ENCODE results near the gene SNX32. TPM values are rescaled to one million over a fixed set of nuclear protein-coding genes. Genes with fewer than 3 reads are reported as not detected.

Gene SNX32
- polyA plus RNA-seq, 1 donor from 2014 or later, result 0.78 TPM

DNA sequence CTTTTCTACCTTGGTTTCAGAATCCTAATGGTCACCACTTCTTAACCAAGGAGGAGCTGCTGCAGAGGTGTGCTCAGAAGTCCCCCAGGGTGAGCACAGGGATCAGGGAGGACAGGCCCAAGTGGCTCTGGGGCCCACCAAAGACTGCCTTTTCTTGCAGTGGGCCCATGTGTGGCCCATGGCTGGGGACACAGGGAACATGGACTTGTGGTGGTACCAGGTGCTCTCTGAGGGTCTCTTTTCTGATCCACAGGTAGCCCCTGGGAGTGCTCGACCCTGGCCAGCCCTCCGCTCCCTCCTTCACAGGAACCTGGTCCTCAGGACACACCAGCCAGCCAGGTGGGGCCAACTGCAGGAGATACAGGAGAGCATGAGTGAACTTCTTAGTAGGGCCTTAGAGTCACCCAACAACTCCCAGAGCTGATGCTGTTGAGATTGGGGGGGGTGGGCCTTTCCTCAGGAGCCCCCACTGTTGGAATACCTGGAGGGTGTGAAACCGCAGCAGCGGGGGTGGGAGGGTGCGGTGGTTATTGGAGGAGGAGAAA is 28.5 kb downstream of the SNX32 start:
- no peaks in the 10 kb centered on the region for H3K27me3 Mint-ChIP-seq
- no peak overlapping the region for H3K27ac Mint-ChIP-seq
- H3K9me3 Mint-ChIP-seq, result no peaks in the 10 kb centered on the region
- H3K4me3 Mint-ChIP-seq, result peak overlapping the region in 3 of 4 donors; percentile 34 to 82 (median 65)
- peaks cover 2% of the 10 kb centered on the region for H3K36me3 Mint-ChIP-seq
- H3K4me1 Mint-ChIP-seq, result peaks cover 11 to 19% (median 13%) of the 10 kb centered on the region in 3 donors

DNA sequence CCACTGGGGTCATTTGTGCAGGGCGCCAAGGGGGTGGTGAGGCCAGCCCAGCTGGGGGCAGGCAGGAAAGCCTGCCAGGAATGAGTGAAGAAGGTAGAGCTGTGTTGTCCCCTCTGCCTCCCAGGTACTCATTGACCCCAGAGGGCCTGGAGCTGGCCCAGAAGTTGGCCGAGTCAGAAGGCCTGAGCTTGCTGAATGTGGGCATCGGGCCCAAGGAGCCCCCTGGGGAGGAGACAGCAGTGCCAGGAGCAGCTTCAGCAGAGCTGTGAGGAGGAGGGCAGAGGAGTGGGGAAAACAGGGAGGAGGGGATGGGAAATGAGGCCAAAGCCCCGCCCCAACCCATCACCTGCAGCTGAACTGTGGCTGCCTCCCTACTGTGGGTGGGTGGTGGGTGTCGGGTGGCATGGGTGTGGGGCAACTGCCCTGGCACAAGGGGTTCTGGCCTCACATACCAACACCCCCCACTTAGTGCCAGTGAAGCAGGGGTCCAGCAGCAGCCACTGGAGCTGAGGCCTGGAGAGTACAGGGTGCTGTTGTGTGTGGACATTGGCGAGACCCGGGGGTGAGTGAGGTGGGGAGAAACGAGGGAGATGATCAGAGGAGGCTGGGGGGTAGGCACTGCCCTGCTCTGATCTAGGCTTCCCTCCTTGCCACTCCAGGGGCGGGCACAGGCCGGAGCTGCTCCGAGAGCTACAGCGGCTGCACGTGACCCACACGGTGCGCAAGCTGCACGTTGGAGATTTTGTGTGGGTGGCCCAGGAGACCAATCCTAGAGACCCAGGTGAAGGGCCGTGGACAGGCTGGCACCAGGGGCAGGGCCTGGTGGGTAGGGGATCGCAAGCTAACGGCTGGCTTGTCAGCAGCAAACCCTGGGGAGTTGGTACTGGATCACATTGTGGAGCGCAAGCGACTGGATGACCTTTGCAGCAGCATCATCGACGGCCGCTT is 29.5 kb downstream of the SNX32 start:
- peaks cover 10 to 18% (median 11%) of the 10 kb centered on the region in 3 donors for H3K4me1 Mint-ChIP-seq
- H3K4me3 Mint-ChIP-seq, result peak overlapping the region in 2 of 4 donors; percentile 34 to 82
- peak overlapping the region in 1 of 3 donors; percentile 64 for H3K27ac Mint-ChIP-seq
- H3K36me3 Mint-ChIP-seq, result peaks cover 2% of the 10 kb centered on the region
- no peaks in the 10 kb centered on the region for H3K9me3 Mint-ChIP-seq
- no peaks in the 10 kb centered on the region for H3K27me3 Mint-ChIP-seq

DNA sequence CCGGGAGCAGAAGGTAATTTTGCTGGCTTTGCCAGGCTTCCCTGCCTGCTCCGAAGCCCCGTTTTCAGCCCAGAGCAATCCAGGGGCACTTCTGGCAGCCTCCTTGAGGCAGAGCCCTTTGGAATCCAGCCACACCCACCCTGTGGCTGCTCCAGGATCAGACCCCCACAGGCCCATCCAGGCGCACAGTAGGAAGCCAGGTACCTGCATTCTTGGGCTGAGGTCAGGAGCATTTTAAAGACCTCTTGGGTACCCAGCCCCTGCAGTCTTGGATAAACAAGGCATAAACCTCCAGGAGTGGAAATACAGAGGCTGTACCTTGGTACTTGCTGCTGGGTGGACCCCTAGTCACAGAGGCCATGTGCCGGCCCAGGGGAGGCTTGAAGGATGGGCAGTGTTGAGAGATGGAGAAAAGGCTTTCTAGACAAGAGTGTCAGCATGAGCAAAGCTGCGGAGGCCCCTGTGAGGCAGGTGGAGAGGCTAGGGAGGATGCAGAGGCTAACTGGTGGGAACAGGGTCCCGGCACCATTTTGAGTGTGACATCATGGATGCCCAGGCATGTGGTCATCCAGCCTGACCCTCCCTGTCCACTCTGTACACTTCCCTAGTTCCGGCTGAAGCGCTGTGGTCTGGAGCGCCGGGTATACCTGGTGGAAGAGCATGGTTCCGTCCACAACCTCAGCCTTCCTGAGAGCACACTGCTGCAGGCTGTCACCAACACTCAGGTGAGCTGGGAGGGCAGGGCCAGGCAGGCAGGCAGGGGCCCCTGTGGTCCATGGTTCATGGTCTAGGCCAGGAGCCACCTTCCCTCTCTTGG is 30.3 kb downstream of the SNX32 start:
- no peaks in the 10 kb centered on the region for H3K27me3 Mint-ChIP-seq
- H3K27ac Mint-ChIP-seq, result peak overlapping the region in 1 of 3 donors; percentile 39
- H3K4me3 Mint-ChIP-seq, result peak overlapping the region in 1 of 4 donors; percentile 17
- peaks cover 5 to 14% (median 8%) of the 10 kb centered on the region in 3 donors for H3K4me1 Mint-ChIP-seq
- peaks cover 2% of the 10 kb centered on the region for H3K36me3 Mint-ChIP-seq
- H3K9me3 Mint-ChIP-seq, result no peaks in the 10 kb centered on the region

DNA sequence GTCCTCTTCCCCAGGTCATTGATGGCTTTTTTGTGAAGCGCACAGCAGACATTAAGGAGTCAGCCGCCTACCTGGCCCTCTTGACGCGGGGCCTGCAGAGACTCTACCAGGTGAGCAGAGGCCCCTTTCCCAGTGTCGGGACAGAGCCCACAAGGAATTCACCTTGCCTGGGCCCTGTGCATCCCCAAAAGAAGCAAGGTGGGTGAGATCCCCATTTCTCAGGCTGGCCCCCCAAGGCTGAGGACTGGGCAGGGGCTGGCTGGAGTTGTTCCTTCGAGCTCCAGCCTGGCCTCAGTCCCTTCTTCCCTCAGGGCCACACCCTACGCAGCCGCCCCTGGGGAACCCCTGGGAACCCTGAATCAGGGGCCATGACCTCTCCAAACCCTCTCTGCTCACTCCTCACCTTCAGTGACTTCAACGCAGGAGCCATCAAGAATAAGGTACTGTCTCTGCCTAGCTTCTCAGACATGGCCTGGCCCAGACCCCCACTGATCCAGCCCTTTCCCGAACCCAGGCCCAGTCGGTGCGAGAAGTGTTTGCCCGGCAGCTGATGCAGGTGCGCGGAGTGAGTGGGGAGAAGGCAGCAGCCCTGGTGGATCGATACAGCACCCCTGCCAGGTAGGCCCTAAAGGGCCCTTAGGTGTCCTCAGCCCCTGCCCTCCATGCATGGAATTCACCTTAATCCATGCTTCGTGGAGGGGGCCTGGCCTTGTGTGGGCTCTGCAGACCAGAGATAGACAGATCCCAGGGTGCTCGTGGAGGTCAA is 31.1 kb downstream of the SNX32 start:
- Mint-ChIP-seq H3K9me3 (no peaks in the 10 kb centered on the region), H3K4me1 (peaks cover 4 to 13% (median 7%) of the 10 kb centered on the region in 3 donors), H3K4me3 (no peak overlapping the region), H3K36me3 (peaks cover 2% of the 10 kb centered on the region), H3K27ac (peak overlapping the region in 2 of 3 donors; percentile 39 to 85), H3K27me3 (no peaks in the 10 kb centered on the region)

DNA sequence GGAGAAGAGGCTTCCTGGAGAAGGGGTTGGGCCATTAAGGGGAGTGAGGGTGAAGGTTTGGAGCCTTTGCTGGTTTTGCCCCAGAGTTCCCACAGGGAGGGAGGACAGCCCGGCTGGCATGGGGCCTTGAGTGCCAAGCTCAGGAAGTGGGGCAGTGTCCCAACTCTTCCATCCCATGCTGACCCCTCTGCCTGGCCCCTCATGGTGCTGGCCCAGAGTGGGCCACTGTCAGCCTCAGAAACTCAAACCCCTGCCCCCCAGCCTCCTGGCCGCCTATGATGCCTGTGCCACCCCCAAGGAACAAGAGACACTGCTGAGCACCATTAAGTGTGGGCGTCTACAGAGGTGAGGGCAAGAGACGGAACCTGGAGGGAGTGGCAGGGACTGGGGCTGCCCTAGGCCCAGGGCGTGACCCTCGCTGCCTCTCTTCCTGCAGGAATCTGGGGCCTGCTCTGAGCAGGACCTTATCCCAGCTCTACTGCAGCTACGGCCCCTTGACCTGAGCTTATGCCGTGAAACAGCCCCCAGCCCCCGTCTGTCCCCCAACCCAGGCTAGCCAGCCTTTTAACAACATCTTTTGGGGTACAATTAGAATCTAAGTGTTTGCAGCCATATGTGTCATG is 31.9 kb downstream of the SNX32 start:
- Mint-ChIP-seq H3K9me3 (no peaks in the 10 kb centered on the region), H3K4me1 (peaks cover 0 to 14% (median 6%) of the 10 kb centered on the region in 3 donors), H3K27ac (peak overlapping the region in 1 of 3 donors; percentile 85), H3K27me3 (no peaks in the 10 kb centered on the region), H3K36me3 (peaks cover 2% of the 10 kb centered on the region), H3K4me3 (no peak overlapping the region)

DNA sequence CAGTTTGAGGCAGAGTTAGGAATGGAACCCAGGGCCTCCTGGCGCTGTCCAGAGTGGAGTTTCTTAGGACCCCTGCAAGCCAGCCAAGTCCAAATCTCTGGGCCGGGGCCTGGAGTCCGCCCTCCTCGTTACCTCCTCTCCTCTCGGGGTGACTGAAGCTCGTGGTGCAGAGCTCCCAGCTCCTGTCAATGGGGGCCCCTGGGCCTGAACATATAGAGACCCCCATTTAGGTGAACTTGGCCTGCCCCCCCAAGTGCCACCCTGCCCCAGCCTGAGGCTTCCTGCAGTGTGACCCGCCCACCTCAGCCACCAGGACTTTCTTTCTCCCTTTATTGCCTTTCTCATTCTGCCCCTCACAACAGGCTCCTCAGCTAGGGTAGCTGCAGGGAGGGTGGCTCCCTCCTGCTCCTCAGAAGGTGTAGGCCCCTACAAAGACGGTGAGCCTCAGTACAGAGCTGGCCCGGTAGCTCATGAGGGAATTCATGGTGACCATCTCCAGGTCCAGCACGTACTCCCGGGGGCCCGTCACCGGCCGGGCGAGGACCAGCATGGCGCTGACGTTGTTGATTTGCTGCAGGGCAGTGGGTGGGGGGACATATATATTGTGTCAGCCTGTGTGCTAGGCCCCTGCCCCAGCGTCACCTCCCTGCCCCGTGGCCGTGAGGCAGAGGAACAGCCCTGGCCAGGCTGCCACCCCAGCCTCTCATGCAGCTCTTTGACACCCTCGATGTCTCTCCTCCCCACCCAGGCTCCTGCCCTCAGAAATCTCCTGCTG is 32.9 kb downstream of the SNX32 start:
- H3K27ac Mint-ChIP-seq, result no peak overlapping the region
- H3K4me3 Mint-ChIP-seq, result peak overlapping the region in 1 of 4 donors; percentile 79
- peaks cover 0 to 12% (median 5%) of the 10 kb centered on the region in 3 donors for H3K4me1 Mint-ChIP-seq
- H3K9me3 Mint-ChIP-seq, result no peaks in the 10 kb centered on the region
- H3K36me3 Mint-ChIP-seq, result peaks cover 2% of the 10 kb centered on the region
- H3K27me3 Mint-ChIP-seq, result no peaks in the 10 kb centered on the region

DNA sequence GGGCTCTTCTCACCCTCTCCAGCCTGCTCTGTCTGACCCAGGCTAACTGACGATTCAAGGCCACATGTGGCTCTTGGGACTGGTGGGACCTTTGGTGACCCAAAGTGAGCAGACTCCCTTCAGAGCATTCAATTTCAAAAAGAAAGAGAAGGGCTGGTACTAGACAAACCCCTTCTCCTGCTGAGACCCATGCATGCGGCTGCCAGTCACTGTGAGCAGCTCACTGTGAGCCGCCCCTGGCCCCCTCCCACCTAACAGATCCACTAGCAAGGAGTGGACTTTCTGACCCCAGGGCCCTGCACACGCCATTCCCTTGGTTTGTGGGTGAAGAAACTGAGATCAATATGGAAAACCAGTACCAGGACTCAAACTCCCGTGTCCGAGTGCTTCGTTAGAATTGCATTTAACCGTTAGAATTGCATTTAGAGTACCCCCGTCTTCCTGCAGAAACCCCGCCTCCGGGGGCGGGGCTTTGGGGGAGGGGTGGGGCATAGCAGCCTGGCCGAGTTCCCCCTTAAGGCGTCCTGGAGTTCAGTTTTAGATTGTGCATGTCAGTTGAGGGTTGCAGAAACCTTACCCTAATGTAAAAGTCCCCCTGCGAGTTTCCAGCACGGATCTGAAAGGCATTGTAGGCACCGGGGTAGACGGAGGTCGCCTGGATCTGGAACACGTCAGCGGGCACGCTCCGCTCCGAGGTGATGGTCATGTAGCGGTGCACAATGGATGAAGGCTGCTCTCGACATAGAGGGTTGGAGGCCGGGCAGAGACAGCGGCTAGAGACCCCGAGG is 33.7 kb downstream of the SNX32 start:
- Mint-ChIP-seq H3K4me3 (peak overlapping the region in 2 of 4 donors; percentile 27 to 79), H3K9me3 (no peaks in the 10 kb centered on the region), H3K27ac (peak overlapping the region in 1 of 3 donors; percentile 45), H3K36me3 (peaks cover 2% of the 10 kb centered on the region), H3K4me1 (peaks cover 0 to 11% (median 5%) of the 10 kb centered on the region in 3 donors), H3K27me3 (no peaks in the 10 kb centered on the region)

DNA sequence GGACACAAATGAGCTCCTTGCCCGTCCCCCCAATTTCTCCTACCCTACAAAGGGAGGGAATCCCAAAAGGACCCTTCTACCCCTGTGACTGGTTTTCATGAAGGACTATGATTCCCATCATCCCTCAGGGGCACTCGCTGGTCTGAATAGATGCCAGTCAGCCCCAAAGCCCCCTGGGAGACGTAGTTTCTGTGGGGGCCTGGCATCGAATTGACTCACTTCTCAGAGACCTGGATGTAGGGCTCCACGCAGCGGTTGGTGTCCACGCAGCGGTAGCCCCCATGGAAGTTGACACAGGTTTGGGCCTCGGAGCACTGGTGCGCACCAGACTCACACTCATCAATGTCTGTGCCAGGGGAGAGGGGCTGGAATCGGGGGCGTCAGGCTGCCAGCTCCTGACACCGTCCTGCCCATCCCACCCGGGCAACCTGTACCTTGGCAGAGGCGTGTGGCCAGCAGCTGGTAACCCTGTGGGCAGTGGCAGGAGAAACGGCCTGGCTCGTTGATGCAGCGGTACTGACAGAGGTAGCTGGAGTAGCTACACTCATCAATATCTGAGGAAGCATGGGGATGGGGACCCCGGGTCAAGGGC is 34.4 kb downstream of the SNX32 start:
- H3K4me3 Mint-ChIP-seq, result peak overlapping the region in 1 of 4 donors; percentile 79
- H3K4me1 Mint-ChIP-seq, result peaks cover 3 to 12% (median 8%) of the 10 kb centered on the region in 3 donors
- H3K27me3 Mint-ChIP-seq, result peaks cover 3% of the 10 kb centered on the region
- H3K9me3 Mint-ChIP-seq, result no peaks in the 10 kb centered on the region
- H3K27ac Mint-ChIP-seq, result peak overlapping the region in 1 of 3 donors; percentile 45
- H3K36me3 Mint-ChIP-seq, result peaks cover 2% of the 10 kb centered on the region

DNA sequence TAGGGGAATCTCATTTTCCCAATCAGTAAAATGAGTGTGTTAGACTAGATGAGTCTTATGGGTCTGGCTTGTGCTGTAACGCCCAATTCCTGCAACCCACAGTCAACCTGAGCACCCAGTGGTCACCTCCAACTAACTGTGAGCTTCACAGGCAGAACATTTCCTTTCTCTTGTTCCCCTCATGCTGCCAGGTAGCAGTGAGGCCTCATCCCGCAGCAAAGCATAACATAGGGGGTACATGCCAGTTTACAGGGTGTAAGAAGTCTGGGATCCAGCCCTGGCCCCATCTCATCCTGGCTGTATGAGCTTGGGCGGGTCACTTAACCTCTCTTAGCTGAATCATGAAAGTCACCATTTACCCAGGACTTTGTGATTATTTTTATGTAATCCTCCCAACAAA is 35.1 kb downstream of the SNX32 start:
- Mint-ChIP-seq H3K4me3 (peak overlapping the region in 2 of 4 donors; percentile 33 to 60), H3K27ac (peak overlapping the region in 1 of 3 donors; percentile 45), H3K27me3 (peaks cover 5% of the 10 kb centered on the region), H3K4me1 (peaks cover 5 to 13% (median 12%) of the 10 kb centered on the region in 3 donors), H3K36me3 (peaks cover 2% of the 10 kb centered on the region), H3K9me3 (no peaks in the 10 kb centered on the region)

DNA sequence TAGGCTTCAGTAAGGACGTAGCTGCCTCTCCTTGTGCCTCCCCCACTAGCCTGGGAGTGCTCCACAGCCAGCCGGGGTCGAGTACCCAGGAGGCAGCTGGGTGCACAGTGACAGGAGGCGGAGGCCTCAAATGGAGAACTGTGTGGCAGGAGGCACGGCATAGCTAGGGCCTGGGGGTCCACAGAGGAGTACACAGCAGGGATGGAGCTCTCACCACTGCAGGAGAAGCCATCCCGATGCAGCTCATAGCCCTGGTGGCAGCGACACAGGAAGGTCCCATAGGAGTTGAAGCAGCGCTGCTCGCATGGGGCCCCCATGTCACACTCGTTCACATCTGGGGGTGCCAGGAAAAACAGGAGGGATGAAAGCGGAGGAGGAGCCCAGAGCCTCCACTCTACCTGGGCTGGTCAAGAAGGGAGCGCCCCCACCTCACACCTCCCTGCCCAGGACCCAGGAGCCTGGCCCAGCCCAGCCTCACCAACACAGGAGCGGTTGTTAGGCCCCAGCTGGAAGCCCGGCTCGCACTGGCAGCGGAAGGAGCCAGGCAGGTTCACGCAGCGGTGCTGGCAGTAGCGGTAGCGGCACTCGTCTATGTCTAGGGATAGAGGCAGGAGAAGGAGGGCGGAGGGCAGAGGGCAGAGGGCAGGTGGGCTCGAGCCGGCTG is 36.0 kb downstream of the SNX32 start:
- H3K9me3 Mint-ChIP-seq, result no peaks in the 10 kb centered on the region
- H3K27ac Mint-ChIP-seq, result peak overlapping the region in 1 of 3 donors; percentile 18
- H3K4me3 Mint-ChIP-seq, result peak overlapping the region in 1 of 4 donors; percentile 60
- peaks cover 5% of the 10 kb centered on the region for H3K27me3 Mint-ChIP-seq
- peaks cover 2% of the 10 kb centered on the region for H3K36me3 Mint-ChIP-seq
- peaks cover 5 to 13% (median 12%) of the 10 kb centered on the region in 3 donors for H3K4me1 Mint-ChIP-seq

DNA sequence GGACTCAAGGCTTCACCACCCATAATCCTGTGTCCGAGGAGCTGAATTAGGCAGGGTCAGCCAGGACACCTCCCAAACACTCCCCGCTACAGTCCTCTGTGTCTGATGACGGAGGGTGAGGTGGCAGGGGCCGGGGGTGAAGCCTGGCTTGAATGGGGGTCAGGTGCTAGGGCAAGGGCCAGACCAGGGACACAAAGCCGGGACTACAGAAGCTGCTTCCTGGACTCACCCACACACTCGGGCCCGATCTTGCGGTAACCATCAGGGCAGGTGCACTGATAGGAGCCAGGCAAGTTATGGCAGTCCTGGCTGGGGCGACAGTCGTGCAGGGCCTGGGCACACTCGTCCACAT is 36.5 kb downstream of the SNX32 start:
- Mint-ChIP-seq H3K9me3 (no peaks in the 10 kb centered on the region), H3K27me3 (peaks cover 5% of the 10 kb centered on the region), H3K27ac (peak overlapping the region in 1 of 3 donors; percentile 18), H3K4me3 (peak overlapping the region in 2 of 4 donors; percentile 55 to 60), H3K36me3 (peaks cover 2% of the 10 kb centered on the region), H3K4me1 (peaks cover 5 to 13% (median 12%) of the 10 kb centered on the region in 3 donors)
